ENCODE results near the gene PDGFC. TPM values are rescaled to one million over a fixed set of nuclear protein-coding genes. Genes with fewer than 3 reads are reported as not detected.

PDGFC gene
- total RNA-seq, 1 donor from 2014 or later: 0.64 TPM

DNA sequence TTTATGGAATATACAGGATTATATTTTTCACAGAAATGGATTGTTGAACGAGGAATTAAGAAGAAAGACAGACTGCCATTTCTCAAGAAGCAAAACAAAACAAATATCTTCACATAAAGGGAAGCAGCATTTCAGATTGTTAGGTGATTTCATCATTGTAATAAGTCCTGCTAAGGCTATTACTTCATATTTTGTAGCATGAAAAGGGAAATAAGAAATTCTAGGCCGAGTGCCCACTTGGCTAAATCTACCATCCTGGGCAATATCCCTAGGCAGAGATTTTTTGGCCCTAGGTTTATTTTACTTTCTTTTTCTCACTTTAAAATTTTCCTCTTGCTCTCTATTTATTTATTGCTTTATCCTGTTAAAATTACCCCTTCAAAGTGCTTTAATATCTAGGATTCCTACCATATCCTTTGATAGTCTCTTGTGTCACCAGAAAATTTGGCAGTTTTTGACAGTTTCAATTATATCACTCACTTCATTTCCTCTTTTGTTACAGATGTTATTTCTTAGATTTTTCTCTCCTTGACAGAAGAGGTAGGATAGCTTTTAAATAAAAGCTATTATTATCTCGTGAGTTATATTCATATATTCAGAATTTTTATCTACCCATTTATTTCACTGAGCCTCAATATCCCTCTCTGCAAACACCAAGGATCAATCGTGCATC, 142.3 kb downstream of the PDGFC start:
- H3K27me3 Mint-ChIP-seq (ENCODE audit: unreplicated experiment): no peaks in the 10 kb centered on the region
- H3K27ac Mint-ChIP-seq (ENCODE audit: unreplicated experiment): no peak overlapping the region
- TF ChIP-seq, protein P1, sequence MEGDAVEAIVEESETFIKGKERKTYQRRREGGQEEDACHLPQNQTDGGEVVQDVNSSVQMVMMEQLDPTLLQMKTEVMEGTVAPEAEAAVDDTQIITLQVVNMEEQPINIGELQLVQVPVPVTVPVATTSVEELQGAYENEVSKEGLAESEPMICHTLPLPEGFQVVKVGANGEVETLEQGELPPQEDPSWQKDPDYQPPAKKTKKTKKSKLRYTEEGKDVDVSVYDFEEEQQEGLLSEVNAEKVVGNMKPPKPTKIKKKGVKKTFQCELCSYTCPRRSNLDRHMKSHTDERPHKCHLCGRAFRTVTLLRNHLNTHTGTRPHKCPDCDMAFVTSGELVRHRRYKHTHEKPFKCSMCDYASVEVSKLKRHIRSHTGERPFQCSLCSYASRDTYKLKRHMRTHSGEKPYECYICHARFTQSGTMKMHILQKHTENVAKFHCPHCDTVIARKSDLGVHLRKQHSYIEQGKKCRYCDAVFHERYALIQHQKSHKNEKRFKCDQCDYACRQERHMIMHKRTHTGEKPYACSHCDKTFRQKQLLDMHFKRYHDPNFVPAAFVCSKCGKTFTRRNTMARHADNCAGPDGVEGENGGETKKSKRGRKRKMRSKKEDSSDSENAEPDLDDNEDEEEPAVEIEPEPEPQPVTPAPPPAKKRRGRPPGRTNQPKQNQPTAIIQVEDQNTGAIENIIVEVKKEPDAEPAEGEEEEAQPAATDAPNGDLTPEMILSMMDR (IDR thresholded peaks at IDR 0.05; ENCODE audit: partially characterized antibody, unreplicated experiment): no peak
- H3K9me3 Mint-ChIP-seq (ENCODE audit: unreplicated experiment): no peaks in the 10 kb centered on the region
- no peaks in the 10 kb centered on the region for H3K36me3 Mint-ChIP-seq (ENCODE audit: unreplicated experiment)
- no peak for DNase-seq
- no peak overlapping the region for H3K4me3 Mint-ChIP-seq (ENCODE audit: unreplicated experiment)
- H3K4me1 Mint-ChIP-seq (ENCODE audit: low read depth, unreplicated experiment): no peaks in the 10 kb centered on the region

DNA sequence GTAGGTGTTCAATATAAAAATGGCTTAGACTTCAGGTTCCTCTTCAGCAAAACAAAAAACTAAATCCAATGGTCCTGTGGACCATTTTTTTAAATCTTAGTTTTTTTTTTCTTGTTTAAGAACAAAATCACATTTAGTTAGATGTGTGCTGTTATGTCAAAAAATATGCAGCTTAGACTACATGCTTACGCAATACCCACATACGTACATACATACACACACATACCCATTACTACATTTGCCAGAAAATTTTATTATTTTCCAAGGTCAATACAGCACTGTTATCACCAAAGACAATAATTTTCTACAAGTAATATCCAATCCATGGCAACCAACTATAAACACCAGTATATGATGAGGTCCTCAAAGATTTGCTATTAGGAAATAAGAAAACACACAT, 144.1 kb downstream of the PDGFC start:
- TF ChIP-seq, protein P1 (IDR thresholded peaks at IDR 0.05; ENCODE audit: partially characterized antibody, unreplicated experiment): no peak
- no peaks in the 10 kb centered on the region for H3K36me3 Mint-ChIP-seq (ENCODE audit: unreplicated experiment)
- no peaks in the 10 kb centered on the region for H3K9me3 Mint-ChIP-seq (ENCODE audit: unreplicated experiment)

DNA sequence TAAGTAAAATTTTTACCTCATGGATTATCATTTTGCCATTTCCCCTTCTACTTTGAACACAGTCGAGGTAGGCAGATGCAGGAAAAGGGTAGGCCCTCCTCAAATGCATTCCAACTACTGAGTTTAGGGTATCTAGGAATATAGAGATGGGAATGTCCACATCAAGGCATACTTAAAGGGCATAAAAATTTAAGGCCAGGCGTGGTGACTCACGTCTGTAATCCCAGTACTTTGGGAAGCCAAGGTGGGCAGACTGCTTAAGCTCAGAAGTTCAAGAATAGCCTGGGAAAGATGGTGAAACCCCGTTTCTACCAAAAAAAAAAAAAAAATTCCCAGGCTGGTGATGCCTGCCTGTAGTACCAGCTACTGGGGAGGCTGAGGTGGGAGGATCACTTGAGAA, 146.5 kb downstream of the PDGFC start:
- Mint-ChIP-seq H3K36me3 (ENCODE audit: unreplicated experiment) (no peaks in the 10 kb centered on the region), H3K27ac (ENCODE audit: unreplicated experiment) (no peak overlapping the region)

More for the DNA sequence above, 144.1 kb downstream of the PDGFC start:
- no peak for DNase-seq
- H3K27ac Mint-ChIP-seq (ENCODE audit: unreplicated experiment): no peak overlapping the region
- H3K4me3 Mint-ChIP-seq (ENCODE audit: unreplicated experiment): no peak overlapping the region
- no peaks in the 10 kb centered on the region for H3K4me1 Mint-ChIP-seq (ENCODE audit: low read depth, unreplicated experiment)
- no peaks in the 10 kb centered on the region for H3K27me3 Mint-ChIP-seq (ENCODE audit: unreplicated experiment)

DNA sequence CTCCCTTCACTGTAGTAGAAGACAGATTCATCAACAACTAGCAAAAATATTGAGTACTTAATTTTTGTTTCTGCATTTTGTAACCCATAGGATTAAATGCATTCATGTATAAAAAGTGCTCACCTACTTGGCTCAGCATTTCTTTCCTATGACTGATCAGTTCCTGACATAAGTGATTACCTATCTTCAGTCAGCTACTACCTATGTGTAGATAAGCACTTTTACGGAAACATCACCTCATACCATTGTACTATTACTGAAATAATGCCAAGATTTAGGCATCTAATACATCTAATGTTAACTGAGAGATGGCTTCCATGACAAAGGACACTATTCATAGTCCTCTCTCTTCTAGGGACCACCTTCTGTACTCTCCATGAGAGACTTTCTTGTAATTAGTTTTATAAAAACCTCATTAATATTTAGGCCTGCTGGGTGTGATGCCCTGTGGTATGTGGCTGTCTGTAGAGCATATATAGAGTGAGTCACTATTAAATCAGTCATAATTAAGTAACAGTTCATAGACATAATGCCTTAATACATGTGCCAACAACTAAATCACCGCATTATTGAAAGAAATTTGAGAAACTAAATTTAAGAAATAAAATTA, 147.0 kb downstream of the PDGFC start:
- H3K36me3 Mint-ChIP-seq (ENCODE audit: unreplicated experiment): no peaks in the 10 kb centered on the region

More for the DNA sequence above, 146.5 kb downstream of the PDGFC start:
- Mint-ChIP-seq H3K9me3 (ENCODE audit: unreplicated experiment) (no peaks in the 10 kb centered on the region), H3K4me3 (ENCODE audit: unreplicated experiment) (no peak overlapping the region), H3K27me3 (ENCODE audit: unreplicated experiment) (no peaks in the 10 kb centered on the region), H3K4me1 (ENCODE audit: low read depth, unreplicated experiment) (no peaks in the 10 kb centered on the region)
- no peak for DNase-seq
- TF ChIP-seq, protein P1 (IDR thresholded peaks at IDR 0.05; ENCODE audit: partially characterized antibody, unreplicated experiment): no peak

More for the DNA sequence above, 147.0 kb downstream of the PDGFC start:
- Mint-ChIP-seq H3K9me3 (ENCODE audit: unreplicated experiment) (no peaks in the 10 kb centered on the region), H3K27me3 (ENCODE audit: unreplicated experiment) (peaks cover 2% of the 10 kb centered on the region), H3K4me3 (ENCODE audit: unreplicated experiment) (no peak overlapping the region), H3K27ac (ENCODE audit: unreplicated experiment) (no peak overlapping the region), H3K4me1 (ENCODE audit: low read depth, unreplicated experiment) (no peaks in the 10 kb centered on the region)
- DNase-seq: no peak
- TF ChIP-seq, protein P1 (IDR thresholded peaks at IDR 0.05; ENCODE audit: partially characterized antibody, unreplicated experiment): no peak

Data from glutamatergic neuron (in vitro differentiated cells).